GM18858 (cell line): ENCODE results near the gene SNX6.
"Not testable (repeated sequence)": the region's sequence is repeated elsewhere in the genome, so short reads cannot be mapped to it uniquely, and the experiment has no call there.

ENCODE experiments used
- ATAC-seq: cut with Tn5 transposase; IDR thresholded peaks from one replicate; pipeline ENCODE4 v1.9.1; 2021; ENCODE audit not compliant: unreplicated experiment

The SNX6 gene

DNA sequence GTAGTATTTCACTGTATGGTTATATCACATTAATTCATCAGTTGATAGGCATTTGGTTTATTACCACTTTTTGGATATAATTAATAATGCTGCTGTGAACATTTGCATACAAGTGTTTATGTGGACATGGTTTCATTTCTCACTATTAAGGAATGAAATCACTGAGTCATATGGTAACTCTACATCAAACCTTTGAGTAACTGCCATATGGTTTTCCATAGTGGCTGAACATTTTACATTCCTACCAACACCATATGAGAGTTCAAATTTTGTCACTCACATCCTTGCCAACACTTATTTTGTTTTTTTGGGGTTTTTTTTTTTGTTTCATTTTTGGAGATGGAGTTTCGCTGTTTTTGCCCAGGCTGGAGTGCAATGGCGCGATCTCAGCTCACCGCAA is 60.2 kb downstream of the SNX6 start:
- no peak for ATAC-seq

DNA sequence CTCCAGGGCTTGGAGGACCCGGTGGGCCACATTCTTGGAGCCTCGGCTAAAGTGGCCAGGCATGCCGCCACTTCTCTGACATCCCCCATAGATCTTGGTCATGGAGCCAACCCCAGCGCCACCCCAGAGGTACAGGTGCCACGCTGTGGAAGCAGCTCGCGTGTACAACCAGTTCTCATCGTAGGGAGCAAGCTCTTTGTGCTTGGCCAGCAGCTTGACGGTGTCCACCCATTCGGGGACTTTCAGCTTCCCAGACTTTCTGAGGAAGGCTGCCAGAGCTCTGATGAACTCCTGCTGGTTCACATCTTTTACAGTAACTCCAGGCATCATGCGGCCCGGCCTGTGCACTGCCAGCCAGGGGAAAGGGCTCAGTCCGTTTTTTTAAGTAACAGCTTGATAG is 61.1 kb downstream of the SNX6 start:
- no peak for ATAC-seq

DNA sequence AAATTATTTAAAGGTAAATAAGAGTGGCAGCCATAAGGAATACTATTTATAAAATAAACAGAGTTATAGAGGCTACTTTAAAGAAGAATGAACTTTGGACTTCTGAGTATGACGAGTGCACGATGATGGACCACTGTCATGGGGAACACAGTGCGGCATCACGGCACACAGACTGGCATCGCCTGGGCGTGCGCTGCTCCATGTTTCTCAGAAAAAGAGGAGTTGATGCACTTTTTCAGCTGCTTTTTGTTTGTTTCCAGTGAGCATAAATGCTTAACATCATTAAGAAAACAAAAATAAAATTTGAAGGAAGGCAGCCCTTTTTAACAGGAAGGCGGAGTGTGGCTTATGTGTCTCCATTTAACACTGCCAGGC is 67.2 kb downstream of the SNX6 start:
- ATAC-seq = no peak

DNA sequence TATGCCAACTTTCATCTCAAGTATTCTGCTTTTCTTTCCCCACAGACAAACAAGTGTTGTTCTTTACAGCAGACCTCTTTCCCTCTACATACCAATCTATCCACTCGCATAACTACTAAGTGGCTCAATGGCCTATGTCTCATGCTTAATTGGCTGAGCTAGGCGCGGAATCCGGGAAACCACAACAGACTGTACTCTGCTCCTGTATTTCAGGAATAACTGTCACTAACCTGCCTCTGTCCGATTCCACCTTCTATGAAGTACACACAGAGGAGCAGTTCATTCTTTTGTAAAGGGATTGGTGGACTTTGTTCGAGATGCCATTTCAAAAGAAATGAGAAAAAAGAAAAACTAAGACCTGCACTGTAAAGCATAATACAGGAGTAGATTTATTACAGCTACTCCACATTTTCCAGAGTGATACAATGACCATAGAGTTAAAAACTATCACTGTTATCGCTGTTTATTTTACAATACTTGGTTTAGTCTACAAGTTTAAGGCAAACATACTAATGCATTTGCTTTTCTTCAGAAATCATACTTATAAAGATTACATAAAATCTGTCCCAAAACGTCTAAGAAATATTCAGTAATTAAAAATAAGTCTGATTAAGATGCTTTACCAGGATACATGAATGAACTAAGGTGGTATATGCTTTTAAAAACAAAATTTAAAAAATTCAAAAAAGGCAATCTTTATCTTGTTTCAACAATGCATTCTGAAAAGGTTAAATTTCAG is 67.7 kb downstream of the SNX6 start:
- not testable (repeated sequence) for ATAC-seq

DNA sequence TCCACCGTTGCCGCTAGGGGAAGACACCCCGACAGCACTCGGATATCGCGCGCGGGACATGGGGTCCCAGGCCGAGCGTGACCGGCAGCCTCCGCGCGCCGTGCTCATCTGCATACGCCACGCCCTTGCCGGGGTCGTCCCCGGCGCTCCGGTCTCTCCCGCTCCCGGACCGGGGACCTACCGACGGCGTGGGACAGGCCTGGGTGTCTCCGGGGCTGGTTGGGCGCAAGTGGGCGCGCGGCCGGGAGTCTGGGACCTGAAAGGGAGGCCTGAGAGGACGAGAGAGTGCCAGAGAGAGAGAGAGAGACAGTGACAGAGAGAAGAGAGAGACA is 73.5 kb downstream of the SNX6 start:
- peak; percentile 20 for ATAC-seq

DNA sequence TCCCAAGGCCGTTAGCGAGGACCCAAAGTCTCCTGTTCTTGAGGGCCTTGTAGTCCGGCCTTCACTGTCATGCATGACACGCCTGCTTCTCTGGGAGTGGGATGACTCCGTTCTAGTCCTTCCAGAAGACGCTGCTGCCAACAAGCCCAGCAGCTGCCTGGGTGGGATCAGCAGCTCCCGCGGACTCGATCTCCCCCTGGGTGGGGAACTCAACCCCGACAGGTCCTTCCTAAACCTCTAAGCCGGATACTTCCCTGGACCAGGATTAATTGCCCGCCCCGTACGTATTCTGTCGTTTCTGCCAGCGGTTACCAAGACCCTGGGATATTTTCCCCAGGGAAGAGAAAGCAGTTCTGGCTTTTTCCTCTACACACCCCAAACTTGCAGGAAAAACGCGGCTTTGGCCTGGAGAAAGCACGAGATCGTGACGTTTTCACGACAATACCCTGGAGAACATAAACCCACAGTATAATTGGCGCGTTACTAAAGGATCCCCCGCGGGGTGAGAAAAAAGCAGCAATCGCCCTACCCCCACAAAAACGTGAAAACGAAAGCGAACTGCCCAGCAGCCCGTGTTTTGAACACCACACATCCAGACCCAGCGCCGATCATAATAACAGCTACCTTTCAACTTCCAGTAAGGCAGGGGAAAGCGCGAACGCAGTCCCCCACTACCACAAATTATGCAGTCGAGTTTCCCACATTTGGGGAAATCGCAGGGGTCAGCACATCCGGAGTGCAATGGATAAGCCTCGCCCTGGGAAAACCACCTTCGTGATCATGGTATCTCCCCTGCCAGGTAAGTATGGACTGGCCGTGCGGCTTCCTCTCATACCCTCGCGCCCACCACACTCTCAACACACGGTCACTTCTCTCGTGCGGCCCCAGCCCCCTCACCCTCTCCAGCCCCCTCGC is 74.1 kb downstream of the SNX6 start:
- ATAC-seq = peak; percentile 74

DNA sequence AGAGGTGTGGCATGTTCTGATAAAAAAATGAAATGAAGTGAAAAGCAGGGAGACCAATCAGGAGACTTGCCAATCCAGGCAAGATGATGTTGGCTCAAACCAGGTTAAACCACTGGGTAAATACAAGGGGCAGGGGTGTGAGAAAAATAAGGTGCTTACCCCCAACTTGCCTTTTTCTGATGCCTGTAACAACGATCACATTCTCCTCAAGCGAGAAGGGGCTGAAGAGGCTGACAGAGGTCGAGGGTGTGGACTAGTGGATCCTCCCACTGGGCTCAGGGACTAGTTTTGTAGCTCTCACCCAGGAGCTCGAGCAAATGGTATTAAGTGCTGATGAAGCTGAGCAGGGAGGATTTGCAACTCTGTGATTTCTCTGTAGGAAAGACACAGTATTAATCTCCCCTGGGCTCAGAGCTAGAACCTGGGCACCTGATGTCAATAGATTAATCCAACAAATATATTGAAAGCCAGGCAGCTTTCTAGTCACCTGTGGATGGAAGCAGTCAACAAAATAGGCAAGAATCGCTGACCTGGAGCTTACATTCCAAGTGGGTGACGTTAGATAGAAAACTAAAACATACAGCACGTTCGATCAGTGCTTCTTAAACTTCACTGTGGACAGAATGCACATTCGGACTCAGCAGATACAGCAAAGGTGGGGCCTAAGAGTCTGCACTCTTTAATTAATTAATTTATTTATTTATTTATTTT is 75.3 kb downstream of the SNX6 start:
- no peak for ATAC-seq

DNA sequence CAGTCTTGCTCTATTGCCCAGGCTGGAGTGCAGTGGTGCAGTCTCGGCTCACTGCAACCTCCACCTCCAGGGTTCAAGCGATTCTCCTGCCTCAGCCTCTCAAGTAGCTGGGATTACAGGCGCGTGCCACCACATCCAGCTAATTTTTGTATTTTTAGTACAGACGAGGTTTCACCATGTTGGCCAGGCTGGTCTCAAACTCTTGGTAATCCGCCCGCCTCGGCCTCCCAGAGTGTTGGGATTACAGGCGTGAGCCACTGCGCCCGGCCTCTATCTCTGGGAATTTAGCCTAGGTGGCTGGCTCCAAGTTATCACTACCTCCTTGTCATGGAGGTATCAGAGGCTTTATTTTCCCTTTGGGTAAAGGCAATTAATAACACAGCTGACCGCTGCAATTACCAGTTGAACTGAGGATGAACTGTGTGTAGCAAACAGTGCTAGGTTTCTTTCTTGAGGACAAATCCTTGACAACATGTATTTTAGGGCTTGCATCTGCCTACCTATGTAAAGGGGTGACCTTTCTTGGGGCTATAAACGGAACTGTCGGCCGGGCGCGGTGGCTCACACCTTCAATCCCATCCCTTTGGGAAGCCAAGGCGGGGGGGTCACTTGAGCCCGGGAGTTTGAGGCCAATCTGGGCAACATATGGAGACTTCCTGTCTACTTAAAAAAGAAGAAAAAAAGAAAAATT is 80.5 kb downstream of the SNX6 start:
- ATAC-seq = not testable (repeated sequence)

DNA sequence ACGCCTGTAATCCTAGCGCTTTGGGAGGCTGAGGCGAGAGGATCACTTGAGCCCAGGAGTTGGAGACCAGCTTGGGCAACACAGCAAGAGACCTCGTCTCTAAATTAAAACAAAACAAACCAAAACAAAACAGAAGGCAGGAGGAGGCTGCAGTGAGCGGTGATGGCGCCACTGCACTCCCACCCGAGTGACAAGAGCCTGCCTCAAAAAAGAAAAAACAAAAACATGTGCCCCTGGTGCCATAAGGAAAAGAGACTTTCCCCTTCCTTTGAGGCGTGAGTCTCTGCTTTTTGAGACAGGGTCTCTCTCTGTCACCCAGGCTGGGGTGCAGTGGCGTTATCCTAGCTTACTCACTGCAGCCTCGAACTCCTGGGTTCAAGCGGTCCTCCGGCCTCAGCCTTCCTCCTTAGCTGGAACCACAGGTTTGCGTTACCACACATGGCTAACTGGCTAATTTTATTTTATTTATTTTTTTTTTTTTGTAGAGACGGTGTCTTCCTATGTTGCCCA is 81.4 kb downstream of the SNX6 start:
- ATAC-seq = no peak

DNA sequence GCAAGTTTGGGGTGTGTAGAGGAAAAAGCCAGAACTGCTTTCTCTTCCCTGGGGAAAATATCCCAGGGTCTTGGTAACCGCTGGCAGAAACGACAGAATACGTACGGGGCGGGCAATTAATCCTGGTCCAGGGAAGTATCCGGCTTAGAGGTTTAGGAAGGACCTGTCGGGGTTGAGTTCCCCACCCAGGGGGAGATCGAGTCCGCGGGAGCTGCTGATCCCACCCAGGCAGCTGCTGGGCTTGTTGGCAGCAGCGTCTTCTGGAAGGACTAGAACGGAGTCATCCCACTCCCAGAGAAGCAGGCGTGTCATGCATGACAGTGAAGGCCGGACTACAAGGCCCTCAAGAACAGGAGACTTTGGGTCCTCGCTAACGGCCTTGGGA is 82.8 kb downstream of the SNX6 start:
- peak; percentile 24 for ATAC-seq

DNA sequence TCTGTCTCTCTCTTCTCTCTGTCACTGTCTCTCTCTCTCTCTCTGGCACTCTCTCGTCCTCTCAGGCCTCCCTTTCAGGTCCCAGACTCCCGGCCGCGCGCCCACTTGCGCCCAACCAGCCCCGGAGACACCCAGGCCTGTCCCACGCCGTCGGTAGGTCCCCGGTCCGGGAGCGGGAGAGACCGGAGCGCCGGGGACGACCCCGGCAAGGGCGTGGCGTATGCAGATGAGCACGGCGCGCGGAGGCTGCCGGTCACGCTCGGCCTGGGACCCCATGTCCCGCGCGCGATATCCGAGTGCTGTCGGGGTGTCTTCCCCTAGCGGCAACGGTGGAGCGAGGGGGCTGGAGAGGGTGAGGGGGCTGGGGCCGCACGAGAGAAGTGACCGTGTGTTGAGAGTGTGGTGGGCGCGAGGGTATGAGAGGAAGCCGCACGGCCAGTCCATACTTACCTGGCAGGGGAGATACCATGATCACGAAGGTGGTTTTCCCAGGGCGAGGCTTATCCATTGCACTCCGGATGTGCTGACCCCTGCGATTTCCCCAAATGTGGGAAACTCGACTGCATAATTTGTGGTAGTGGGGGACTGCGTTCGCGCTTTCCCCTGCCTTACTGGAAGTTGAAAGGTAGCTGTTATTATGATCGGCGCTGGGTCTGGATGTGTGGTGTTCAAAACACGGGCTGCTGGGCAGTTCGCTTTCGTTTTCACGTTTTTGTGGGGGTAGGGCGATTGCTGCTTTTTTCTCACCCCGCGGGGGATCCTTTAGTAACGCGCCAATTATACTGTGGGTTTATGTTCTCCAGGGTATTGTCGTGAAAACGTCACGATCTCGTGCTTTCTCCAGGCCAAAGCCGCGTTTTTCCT is 83.4 kb downstream of the SNX6 start:
- ATAC-seq = peak; percentile 68

DNA sequence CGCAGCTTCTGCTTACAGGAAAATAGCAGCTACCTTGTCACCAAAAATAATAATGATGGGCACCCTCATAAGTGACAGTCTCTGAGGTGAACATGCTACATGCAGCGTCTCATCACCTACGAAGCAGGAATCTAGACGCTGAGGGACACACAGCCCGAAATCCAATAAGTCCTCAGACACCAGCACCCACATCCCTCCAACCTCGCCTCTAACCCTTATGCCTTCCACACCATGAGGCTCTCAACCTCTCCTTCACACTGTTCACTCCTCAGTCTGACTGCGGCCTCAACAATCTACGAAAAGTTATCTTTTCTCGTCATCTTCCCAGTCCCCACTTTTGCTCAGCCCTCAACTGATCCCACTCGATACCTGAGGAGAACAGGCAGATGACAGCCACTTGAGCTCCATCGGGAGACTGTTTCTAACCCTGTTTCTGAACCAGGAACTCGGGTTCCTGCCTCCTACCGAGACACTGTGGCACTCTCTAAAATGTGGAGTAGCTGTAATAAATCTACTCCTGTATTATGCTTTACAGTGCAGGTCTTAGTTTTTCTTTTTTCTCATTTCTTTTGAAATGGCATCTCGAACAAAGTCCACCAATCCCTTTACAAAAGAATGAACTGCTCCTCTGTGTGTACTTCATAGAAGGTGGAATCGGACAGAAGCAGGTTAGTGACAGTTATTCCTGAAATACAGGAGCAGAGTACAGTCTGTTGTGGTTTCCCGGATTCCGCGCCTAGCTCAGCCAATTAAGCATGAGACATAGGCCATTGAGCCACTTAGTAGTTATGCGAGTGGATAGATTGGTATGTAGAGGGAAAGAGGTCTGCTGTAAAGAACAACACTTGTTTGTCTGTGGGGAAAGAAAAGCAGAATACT is 89.5 kb downstream of the SNX6 start:
- ATAC-seq = not testable (repeated sequence)

DNA sequence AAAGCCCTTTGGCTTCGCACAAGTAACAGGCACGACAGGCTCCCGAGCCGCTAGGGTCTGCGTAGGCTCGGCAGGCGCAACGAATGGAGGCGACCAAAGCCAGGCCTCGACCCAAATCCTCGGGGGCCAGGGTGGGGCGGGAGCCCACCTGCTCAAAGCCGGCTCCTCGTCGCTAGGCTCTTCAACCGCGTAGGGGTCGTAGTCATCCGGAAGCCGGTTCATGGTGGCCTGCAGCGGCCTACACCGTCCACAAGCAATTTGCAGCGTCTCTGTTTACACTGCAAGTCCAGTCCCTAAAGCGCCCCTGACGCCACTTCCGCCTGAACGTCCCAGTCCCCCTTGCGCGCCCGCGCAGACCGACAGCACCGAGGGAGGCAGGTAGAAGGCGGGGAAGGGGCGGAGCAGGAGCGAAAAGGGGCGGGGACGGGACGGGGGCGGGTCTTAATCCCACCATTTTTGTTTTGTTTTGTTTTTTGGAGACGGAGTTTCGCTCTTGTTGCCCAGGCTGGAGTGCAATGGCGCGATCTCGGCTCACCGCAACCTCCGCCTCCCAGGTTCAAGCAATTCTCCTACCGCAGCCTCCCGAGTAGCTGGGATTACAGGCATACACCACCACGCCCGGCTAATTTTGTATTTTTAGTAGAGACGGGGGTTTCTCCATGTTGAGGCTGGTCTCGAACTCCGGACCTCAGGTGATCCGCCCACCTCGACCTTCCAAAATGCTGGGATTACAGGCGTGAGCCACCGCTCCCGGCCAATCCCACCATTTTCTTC is 90.4 kb downstream of the SNX6 start, which contains the start of gene EAPP:
Gene EAPP, minus strand, starts transcription at position 295 of the 774 bp plus-strand sequence. Its CDS starts 73 bp downstream, at position 222.
- ATAC-seq = peak; percentile 99

DNA sequence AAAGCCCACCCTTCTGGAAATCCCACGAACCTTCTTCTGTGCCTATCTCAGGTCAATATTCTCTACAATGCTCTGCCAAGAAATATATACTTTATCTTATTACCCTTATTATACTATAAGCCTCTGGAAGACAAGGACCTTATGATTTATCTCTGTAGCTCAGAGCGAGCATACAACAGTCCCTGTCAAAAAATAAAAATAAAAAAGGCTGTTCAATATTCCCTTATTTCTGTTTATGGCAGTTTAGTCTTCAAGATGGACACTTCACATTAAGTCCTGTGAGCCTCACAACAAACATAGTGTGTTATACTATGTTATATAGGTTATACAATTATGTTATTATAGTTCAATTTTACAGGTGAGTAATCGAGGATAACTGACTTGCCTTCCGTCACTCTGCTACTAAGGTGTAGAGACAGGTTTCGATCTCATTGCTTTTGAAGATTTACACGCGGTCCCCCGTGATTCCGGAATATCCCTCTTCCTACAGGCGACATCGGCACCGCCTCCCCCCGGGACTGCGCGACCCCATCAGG is 91.0 kb downstream of the SNX6 start:
- no peak for ATAC-seq

DNA sequence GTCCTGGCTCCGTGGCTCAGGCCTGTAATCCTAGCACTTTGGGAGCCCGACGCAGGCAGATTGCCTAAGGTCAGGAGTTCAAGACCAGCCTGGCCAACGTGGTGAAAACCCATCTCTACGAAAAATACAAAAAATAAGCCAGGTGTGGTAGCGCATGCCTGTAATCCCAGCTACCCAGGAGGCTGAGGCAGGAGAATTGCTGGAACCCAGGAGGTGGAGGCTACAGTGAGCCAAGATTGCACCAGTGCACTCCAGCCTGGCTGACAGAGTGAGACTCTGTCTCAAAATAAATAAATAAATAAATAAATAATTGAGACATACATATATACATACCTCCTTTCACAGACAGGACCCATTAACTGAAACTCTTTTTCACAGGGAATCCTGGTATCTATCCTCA is 91.9 kb downstream of the SNX6 start:
- not testable (repeated sequence) for ATAC-seq

DNA sequence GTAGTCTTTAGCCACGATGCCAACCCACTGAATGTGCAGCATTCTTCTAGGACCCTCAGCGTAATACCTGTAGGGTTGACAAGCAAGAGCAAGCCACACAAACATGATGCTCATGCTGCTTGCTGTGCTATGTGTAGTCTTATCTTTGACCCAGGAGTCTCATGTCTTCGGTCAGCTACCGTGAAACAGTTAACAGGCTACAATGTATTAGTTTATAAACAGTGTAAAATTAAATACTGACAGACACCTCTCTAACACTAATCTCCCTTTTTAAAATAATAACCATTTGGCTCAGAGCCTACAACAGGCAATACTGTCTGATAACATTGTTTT is 92.3 kb downstream of the SNX6 start:
- ATAC-seq = no peak

DNA sequence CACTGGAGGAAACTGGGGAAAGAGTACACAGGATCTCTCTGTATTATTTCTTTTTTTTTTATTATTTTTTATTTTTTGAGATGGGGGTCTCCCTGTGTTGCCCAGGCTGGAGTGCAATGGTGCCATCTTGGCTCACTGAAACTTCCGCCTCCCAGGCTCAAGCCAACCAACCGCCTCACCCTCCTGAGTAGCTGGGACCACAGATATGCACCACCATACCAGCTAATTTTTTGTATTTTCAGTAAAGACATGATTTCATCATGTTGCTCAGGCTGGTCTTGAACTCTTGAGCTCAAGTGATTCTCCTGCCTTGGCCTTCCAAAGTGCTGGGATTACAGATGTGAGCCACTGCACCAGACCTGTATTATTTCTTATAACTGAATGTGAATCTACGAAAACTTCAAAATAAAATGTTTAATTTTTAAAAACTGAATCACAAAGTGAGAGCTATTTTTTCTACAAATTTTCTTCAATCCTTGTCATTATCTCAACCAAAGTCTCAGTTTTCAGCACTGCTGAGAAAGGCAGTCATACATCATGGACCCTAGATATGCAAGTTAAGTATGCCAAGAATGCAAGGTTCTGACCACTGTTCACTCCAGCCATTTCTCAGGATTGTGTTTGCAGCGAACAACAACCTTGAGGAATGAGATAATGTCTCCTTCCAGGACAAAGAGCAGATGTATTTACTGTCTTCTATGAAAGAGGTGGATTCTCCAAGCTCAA is 92.8 kb downstream of the SNX6 start:
- ATAC-seq = no peak
